HUES64 (cell line): ENCODE measurements around the gene TEX53.

ENCODE experiments used
- H3K27ac ChIP-seq: 2 replicates; pipeline ENCODE4 v1.7.0; 2013; ENCODE audit warnings: low read depth, low read length, inconsistent platforms
- H3K27me3 ChIP-seq: 2 replicates; pipeline ENCODE4 v1.6.1; 2013; ENCODE audit warnings: mild to moderate bottlenecking, low read length; ENCODE audit not compliant: insufficient read depth
- H3K36me3 ChIP-seq: 2 replicates; pipeline ENCODE4 v1.6.1; 2013; ENCODE audit warnings: mild to moderate bottlenecking, low read length; ENCODE audit not compliant: insufficient read depth
- H3K4me1 ChIP-seq: 2 replicates; pipeline ENCODE4 v1.6.1; 2013; ENCODE audit warnings: mild to moderate bottlenecking, low read length, moderate library complexity; ENCODE audit not compliant: insufficient read depth
- H3K4me3 ChIP-seq: 2 replicates; pipeline ENCODE4 v1.5.1; 2013; ENCODE audit warnings: mild to moderate bottlenecking, low read length, moderate library complexity
- H3K9ac ChIP-seq: 2 replicates; pipeline ENCODE4 v1.6.1; 2013; ENCODE audit warnings: mild to moderate bottlenecking, low read depth, low read length
- H3K9me3 ChIP-seq: 2 replicates; pipeline ENCODE4 v1.6.1; 2013; ENCODE audit warnings: low read depth, low read length; ENCODE audit not compliant: insufficient read depth
- WGBS: fragments of 150-250, 120-280 bp; methylation state at CpG from one replicate; pipeline ENCODE4 v1.1.7; 2013; ENCODE audit warnings: missing lambda C conversion rate; 5-methylcytosine and 5-hydroxymethylcytosine counted together

Gene TEX53

DNA sequence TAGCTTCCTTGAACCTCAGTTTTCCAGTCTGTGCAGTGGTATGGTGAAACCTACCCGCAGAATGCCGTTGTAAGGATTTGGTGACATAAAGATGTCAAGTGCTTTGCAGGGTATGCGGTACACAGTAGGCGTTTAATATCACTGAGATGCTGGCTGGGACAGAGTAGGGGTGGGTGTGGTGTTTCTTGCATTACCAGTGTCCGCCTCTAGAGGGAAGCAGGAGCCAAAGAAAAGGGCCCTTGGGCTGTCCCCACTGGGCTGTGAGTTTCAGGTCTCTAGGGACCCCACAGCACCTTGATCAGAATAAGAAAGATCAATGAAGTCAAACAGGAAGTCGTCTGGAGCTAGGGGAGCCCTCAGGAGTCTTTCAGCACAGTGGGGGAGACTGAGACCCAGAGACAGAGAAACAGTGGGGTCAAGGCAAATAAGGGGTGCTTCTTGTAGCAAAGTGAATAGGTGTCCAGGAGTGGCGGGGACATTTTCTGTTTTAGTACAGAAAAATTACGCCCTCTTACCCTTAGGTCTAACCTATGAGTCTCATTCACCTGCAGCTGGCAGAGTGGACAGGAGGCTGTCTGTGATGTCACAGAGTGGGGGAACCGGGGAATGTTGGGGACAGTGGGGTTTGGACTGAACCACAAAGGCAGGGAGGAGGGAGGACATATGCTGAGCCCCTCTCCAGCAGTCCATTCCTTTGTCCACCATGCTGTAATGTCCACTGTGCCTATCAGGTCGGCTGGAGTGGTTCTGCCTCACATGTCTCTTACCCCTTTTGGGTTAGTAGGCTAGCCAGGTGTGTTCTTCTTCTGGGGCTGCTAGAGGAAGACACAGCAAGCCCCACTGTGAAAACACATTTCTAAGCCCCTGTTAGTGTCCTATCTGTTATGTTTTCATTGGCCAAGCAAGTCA lies 4.7 kb upstream of the TEX53 start:
- Histone ChIP-seq H3K4me3 (no peak overlapping the region), H3K9me3 (no peaks in the 10 kb centered on the region), H3K36me3 (no peaks in the 10 kb centered on the region), H3K27ac (no peak overlapping the region), H3K27me3 (no peaks in the 10 kb centered on the region), H3K9ac (no peak overlapping the region), H3K4me1 (peaks cover 4% of the 10 kb centered on the region; the same call in 1 of the 2 replicates)
- WGBS = 52% methylated on average over 10 of the region's 10 CpGs

DNA sequence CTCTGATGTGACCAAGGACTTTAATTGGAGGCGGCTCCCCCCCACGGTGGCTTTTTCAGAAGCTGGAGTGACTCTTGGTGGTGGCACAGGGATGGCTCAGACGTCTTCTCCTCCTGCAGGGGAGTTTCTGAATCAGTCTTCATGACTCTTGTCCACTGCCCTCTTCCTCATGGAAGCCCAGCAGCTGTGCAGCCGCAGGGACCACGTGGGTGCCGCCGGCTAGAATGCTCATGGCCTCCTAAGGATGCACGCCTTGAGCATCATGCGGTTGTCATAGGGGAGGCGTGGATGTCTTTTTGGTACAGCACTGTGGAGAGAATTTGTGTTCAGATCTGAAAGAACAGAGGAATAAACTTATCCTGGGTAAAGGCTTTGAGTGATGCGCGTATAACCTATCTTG lies 1.3 kb downstream of the TEX53 start:
- H3K9ac ChIP-seq = no peak overlapping the region
- no peaks in the 10 kb centered on the region for H3K36me3 ChIP-seq
- WGBS = 81% methylated on average over 10 of the region's 12 CpGs

DNA sequence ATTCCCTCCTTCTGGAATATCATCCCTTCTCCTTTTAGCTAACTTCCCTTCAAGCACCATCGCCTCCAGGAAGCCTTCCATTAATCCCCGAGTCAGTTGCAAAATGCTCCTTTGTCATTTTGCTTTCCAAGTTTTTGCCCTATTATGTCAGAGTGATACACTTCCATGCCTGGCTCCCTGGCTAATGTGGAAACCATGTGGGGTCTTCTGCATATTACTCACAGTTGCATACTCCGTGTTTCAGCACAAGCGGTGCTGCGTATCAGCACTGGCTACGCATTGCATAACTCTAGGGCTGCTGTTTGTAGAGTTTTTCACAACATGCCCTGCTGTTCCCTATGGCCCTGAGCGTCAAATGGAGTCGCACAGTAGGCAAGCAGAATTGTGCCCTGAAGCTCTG lies 1.9 kb downstream of the TEX53 start:
- H3K27ac ChIP-seq = no peak overlapping the region
- 85% methylated on average over 8 of the region's 8 CpGs for WGBS
- no peak overlapping the region for H3K9ac ChIP-seq
- H3K4me1 ChIP-seq = no peaks in the 10 kb centered on the region
- H3K27me3 ChIP-seq = no peaks in the 10 kb centered on the region
- no peaks in the 10 kb centered on the region for H3K36me3 ChIP-seq
- no peaks in the 10 kb centered on the region for H3K9me3 ChIP-seq
- H3K4me3 ChIP-seq = no peak overlapping the region

More for the DNA sequence above, 1.3 kb downstream of the TEX53 start:
- H3K27me3 ChIP-seq = no peaks in the 10 kb centered on the region
- no peak overlapping the region for H3K4me3 ChIP-seq
- no peaks in the 10 kb centered on the region for H3K4me1 ChIP-seq
- no peak overlapping the region for H3K27ac ChIP-seq
- no peaks in the 10 kb centered on the region for H3K9me3 ChIP-seq

DNA sequence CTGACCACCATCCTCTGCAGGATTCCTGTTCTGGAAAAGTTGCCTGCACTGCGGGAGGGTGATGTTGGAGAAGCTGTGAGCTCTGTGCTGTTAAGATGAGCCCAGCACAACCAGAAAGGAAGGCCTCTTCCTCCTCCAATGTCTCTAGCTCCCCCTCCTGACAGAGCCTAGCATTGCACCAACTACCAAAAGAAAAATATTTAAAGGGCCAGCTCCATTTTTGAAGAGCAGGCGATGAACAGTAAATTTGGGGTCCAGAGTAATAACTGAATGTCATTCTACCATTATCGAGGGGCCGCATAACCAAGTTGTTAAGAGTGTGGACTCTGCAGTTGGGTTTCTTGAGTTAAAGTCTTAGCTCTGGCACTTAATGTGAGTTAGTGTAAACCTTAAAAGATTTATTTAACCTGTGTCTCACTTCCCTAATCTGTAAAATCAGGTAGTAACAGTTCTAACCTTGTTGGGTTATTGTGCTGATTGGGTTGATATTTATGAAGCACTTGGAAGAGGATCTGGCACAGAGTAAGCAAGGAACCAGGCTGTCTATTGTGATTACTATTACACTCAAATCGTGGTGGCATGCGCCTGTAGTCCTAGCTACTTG lies 3.9 kb downstream of the TEX53 start:
- Histone ChIP-seq H3K9me3 (no peaks in the 10 kb centered on the region), H3K4me3 (no peak overlapping the region), H3K4me1 (no peaks in the 10 kb centered on the region), H3K9ac (no peak overlapping the region), H3K36me3 (no peaks in the 10 kb centered on the region), H3K27ac (no peak overlapping the region), H3K27me3 (no peaks in the 10 kb centered on the region)
- WGBS = 41% methylated on average over 6 of the region's 6 CpGs

DNA sequence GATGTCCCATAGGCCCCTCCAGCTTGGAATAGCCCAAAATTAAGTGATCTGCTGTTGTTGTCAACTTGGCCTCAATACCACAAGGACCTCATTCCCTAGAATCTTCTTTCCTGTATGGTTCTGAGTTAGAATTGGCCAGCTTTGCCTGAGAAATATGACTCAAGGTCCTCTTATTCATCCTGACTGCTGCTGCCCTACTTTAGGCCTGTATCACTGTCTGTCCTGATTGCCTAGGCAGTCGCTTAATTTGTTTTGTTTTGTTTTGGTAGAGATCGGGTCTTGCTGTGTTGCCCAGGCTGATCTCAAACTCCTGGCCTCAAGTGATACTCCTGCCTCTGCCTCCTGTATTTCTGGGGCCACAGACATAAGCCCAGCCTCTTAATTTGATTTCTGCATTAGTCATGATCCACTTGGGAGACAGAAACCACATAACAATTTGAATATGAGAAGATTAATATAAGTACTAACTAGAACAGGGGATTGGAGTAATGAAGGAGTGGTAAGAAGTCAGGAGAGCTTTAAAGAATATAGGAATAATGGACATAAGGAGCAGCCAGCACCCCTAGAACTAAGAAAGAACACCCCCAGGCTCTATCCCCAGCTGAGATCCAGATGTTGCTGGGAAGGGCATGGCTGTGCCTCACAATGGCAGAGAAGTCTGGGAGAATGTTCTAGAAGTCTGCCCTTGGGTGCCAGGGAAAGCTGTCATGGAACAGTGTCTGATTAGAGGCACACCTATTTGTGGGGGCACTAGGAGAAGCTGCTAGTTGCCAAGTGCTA lies 4.6 kb downstream of the TEX53 start:
- Histone ChIP-seq H3K27me3 (no peaks in the 10 kb centered on the region), H3K4me3 (no peak overlapping the region), H3K4me1 (no peaks in the 10 kb centered on the region), H3K9me3 (no peaks in the 10 kb centered on the region), H3K27ac (no peak overlapping the region), H3K9ac (no peak overlapping the region), H3K36me3 (no peaks in the 10 kb centered on the region)
- 93% methylated on average over 2 of the region's 2 CpGs for WGBS

DNA sequence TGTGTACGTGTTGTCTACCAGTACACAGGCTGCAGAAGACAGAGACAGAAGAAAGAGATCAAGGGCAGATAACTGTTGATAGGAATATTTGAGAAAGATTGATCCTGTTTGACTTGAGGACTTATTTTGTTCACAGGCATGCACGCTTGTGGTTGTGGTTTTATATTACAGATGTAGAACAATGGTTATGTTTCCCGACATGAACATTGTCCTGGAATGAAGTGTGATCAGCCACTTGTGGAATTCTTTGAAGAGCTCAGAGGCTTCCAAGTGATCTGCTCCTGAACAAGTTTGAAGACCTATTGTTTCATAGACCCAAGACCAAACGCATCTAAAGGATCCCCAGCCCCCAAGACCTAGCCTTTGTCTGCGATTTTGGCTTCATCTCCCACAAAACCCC lies 13.7 kb downstream of the TEX53 start:
- H3K27me3 ChIP-seq = no peaks in the 10 kb centered on the region
- WGBS = 89% methylated on average over 5 of the region's 5 CpGs
- no peak overlapping the region for H3K4me3 ChIP-seq
- peaks cover 25% of the 10 kb centered on the region for H3K36me3 ChIP-seq
- H3K9ac ChIP-seq = no peak overlapping the region
- H3K4me1 ChIP-seq = no peaks in the 10 kb centered on the region
- H3K27ac ChIP-seq = no peak overlapping the region
- no peaks in the 10 kb centered on the region for H3K9me3 ChIP-seq

DNA sequence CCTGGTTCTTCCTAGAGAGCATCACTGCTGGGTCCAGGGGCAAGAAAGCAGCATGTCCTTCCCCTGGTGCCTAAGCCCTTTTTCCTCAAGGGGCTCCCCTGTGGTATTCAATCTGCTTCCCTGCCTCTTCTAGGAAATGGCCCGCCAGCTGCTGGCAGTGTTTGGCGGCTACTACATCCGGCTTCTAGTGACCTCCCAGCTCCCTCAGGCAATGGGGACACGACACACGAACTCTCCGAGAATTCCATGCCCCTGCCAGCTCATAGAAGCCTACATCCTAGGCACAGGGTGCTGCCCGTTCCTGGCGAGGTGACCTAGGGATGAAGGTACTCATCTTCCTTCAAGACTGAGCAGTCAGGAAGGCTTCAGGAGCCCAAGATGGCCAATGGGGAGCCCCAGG lies 14.6 kb downstream of the TEX53 start:
- Histone ChIP-seq H3K4me1 (no peaks in the 10 kb centered on the region), H3K4me3 (no peak overlapping the region), H3K27ac (no peak overlapping the region), H3K9ac (no peak overlapping the region), H3K36me3 (peaks cover 25% of the 10 kb centered on the region), H3K9me3 (no peaks in the 10 kb centered on the region), H3K27me3 (no peaks in the 10 kb centered on the region)
- 93% methylated on average over 8 of the region's 8 CpGs for whole genome bisulfite sequencing

DNA sequence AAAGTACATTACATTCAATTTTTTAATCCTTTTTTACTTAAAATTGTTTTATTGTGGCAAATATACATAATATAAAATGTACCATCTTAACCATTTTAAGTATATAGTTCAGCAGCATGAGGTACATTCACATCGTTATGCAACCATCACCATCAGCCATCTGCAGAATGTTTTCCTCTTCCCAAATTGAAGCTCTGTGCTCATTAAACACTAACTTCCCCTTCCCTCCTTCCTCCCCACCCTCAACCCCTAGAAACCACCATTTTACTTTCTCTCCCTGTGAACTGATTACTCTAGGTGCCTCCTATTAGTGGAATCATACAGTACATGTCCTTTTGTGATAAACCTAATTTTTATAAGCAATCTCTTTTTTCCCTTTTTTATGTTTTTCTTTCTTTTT lies 15.6 kb downstream of the TEX53 start:
- peaks cover 25% of the 10 kb centered on the region for H3K36me3 ChIP-seq
- no peaks in the 10 kb centered on the region for H3K9me3 ChIP-seq
- no peak overlapping the region for H3K9ac ChIP-seq
- WGBS = 98% methylated on average over 1 of the region's 1 CpG
- H3K27ac ChIP-seq = no peak overlapping the region
- no peak overlapping the region for H3K4me3 ChIP-seq
- no peaks in the 10 kb centered on the region for H3K4me1 ChIP-seq
- no peaks in the 10 kb centered on the region for H3K27me3 ChIP-seq

DNA sequence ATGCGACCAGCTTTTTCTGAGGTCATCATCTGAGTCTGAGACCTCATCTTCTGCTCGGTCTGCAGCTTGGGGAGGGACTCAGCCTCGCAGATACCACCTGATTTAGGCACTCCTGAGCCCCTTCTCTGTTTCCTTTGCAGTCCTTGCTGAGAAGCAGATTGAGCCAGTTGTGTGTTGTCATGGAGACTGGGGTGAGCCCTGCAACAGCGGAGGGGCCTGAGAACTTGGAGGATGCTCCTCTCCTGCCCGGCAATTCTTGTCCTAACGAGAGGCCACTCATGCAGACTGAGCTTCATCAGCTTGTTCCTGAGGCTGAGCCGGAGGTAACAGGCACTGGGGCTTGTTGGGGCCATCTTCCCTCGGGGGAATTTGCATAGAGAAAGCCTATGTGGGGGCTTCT lies 19.2 kb downstream of the TEX53 start:
- H3K9ac ChIP-seq = no peak overlapping the region
- no peaks in the 10 kb centered on the region for H3K4me1 ChIP-seq
- H3K4me3 ChIP-seq = no peak overlapping the region
- H3K9me3 ChIP-seq = no peaks in the 10 kb centered on the region
- 91% methylated on average over 8 of the region's 8 CpGs for WGBS
- no peaks in the 10 kb centered on the region for H3K27me3 ChIP-seq
- H3K36me3 ChIP-seq = peaks cover 18% of the 10 kb centered on the region
- H3K27ac ChIP-seq = no peak overlapping the region

DNA sequence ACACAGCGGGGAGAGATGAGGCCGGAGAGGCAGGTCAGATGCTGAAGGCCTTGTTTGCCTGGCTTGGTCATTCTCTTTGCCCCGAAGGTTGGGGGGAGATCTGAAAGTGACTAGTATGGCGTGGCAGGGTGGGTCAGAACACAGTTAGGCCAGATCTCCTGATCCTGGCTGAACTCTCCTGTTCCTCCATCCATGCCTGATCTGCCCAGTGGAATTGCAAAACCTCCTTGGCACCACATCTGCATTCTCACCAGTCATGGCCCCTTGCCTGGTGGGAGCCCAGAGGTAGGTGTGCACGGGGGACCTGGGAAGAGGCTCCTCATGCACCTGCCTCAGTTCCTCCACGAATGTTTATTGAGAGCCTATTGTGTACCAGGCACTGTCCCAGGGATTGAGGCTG lies 23.2 kb downstream of the TEX53 start:
- peaks cover 16% of the 10 kb centered on the region; the same call in 1 of the 2 replicates for H3K36me3 ChIP-seq
- H3K4me1 ChIP-seq = no peaks in the 10 kb centered on the region
- WGBS = 90% methylated on average over 6 of the region's 6 CpGs
- H3K9me3 ChIP-seq = no peaks in the 10 kb centered on the region
- no peak overlapping the region for H3K9ac ChIP-seq
- H3K4me3 ChIP-seq = no peak overlapping the region
- no peak overlapping the region for H3K27ac ChIP-seq
- H3K27me3 ChIP-seq = no peaks in the 10 kb centered on the region
